Uterus (tissue), 2 donors: ENCODE data around the gene ZNF680.

ENCODE experiments used
- CTCF ChIP-seq, 4 experiments: fragments of 200-600 bp in 2 of 4; fragments of 450-650 bp in 2 of 4; sonication (generic) in 2 of 4; IDR thresholded peaks; one replicate each; pipeline ENCODE4 v1.5.1; 2016 to 2019; ENCODE audit warnings: antibody characterized with exemption in 4 of 4, mild to moderate bottlenecking in 2 of 4, moderate library complexity in 1 of 4
- POLR2A ChIP-seq, 2 donors: fragments of 450-650 bp; IDR thresholded peaks; one replicate each; pipeline ENCODE4 v1.6.1; 2016; ENCODE audit warnings: antibody characterized with exemption in 2 of 2, mild to moderate bottlenecking in 1 of 2, moderate library complexity in 1 of 2

GRCh38 chr7:64602518-64602917 lies 39.6 kb upstream of the ZNF680 start:
- TF ChIP-seq CTCF (IDR thresholded peaks at IDR 0.05) (no peak), POLR2A (IDR thresholded peaks at IDR 0.05) (no peak)
